GM21528 (cell line): ENCODE data around the gene ZBTB7A.

Experiments used
- ATAC-seq: cut with Tn5 transposase; IDR thresholded peaks from one replicate; pipeline ENCODE4 v1.9.1; 2021; ENCODE audit warnings: mild to moderate bottlenecking, moderate library complexity; ENCODE audit not compliant: unreplicated experiment, low FRiP score

Gene ZBTB7A

GRCh38 chr19:4066682-4067395 is at the start of gene ZBTB7A:
Gene ZBTB7A (minus strand): TSS chr19:4066899. CDS start chr19:4055232, 11,667 bp downstream.
- no peak for ATAC-seq

- ATAC-seq, result no peak
Observed at GRCh38 chr19:4115818-4116385, 49.2 kb upstream of the ZBTB7A start.

- ATAC-seq, result peak; percentile 74
Observed at GRCh38 chr19:4115050-4115817, 48.5 kb upstream of the ZBTB7A start.

- no peak for ATAC-seq
Observed at GRCh38 chr19:4114181-4114580, 47.5 kb upstream of the ZBTB7A start.

GRCh38 chr19:4113398-4114088 is 46.8 kb upstream of the ZBTB7A start:
- ATAC-seq, result no peak

- ATAC-seq, result no peak
Observed at GRCh38 chr19:4112367-4112766, 45.7 kb upstream of the ZBTB7A start.

- no peak for ATAC-seq
Observed at GRCh38 chr19:4109626-4109945, 42.9 kb upstream of the ZBTB7A start.

GRCh38 chr19:4108767-4109625 is 42.3 kb upstream of the ZBTB7A start:
- peak; percentile 63 for ATAC-seq

GRCh38 chr19:4103080-4103433 is 36.4 kb upstream of the ZBTB7A start:
- no peak for ATAC-seq

- ATAC-seq, result no peak
Observed at GRCh38 chr19:4102339-4103079, 35.8 kb upstream of the ZBTB7A start.

- ATAC-seq, result no peak
Observed at GRCh38 chr19:4101496-4101770, 34.7 kb upstream of the ZBTB7A start.

- ATAC-seq, result no peak
Observed at GRCh38 chr19:4100647-4101495, 34.2 kb upstream of the ZBTB7A start.

GRCh38 chr19:4099041-4099764 is 32.5 kb upstream of the ZBTB7A start:
- no peak for ATAC-seq

- no peak for ATAC-seq
Observed at GRCh38 chr19:4098493-4098892, 31.8 kb upstream of the ZBTB7A start.

GRCh38 chr19:4097501-4097900 is 30.8 kb upstream of the ZBTB7A start:
- ATAC-seq, result no peak

- no peak for ATAC-seq
Observed at GRCh38 chr19:4096049-4096892, 29.6 kb upstream of the ZBTB7A start.

- no peak for ATAC-seq
Observed at GRCh38 chr19:4095488-4095844, 28.8 kb upstream of the ZBTB7A start.
